IPS-NIHi11 (cell line): ENCODE measurements around the gene METTL1.

Experiments
- DNase-seq: peaks from one replicate; pipeline ENCODE4 v3.0.0; 2012; ENCODE audit warnings: mixed read lengths, low spot score

Gene METTL1

GRCh38 chr12:57753756-57754337 is 18.1 kb downstream of the METTL1 start:
- no peak for DNase-seq

- no peak for DNase-seq
These were observed 19.3 kb downstream of the METTL1 start for GRCh38 chr12:57752668-57753000.

- peak; percentile 95 for DNase-seq
These were observed 19.9 kb downstream of the METTL1 start, which contains the start of gene CDK4 for GRCh38 chr12:57751788-57752667. TSS of gene CDK4 (minus strand) at chr12:57752310. CDS start at chr12:57751717, 593 bp downstream.

- no peak for DNase-seq
These were observed 20.5 kb downstream of the METTL1 start for GRCh38 chr12:57751432-57751787.

- no peak for DNase-seq
These were observed 21.1 kb downstream of the METTL1 start for GRCh38 chr12:57750561-57751431.

GRCh38 chr12:57749061-57749460 is 22.8 kb downstream of the METTL1 start:
- DNase-seq = no peak

- no peak for DNase-seq
These were observed 25.9 kb downstream of the METTL1 start for GRCh38 chr12:57746025-57746424.

- no peak for DNase-seq
These were observed 26.4 kb downstream of the METTL1 start for GRCh38 chr12:57745485-57745881.

GRCh38 chr12:57744777-57745484 is 27.0 kb downstream of the METTL1 start, which contains the start of gene TSPAN31:
TSS of gene TSPAN31 (plus strand) at chr12:57745039. CDS start at chr12:57745155, 116 bp downstream.
- peak; percentile 95 for DNase-seq

GRCh38 chr12:57744194-57744776 is 27.6 kb downstream of the METTL1 start:
- no peak for DNase-seq

GRCh38 chr12:57743769-57744168 is 28.1 kb downstream of the METTL1 start:
- no peak for DNase-seq

GRCh38 chr12:57741844-57742738 is 29.8 kb downstream of the METTL1 start:
- DNase-seq = no peak

- DNase-seq = no peak
These were observed 30.5 kb downstream of the METTL1 start for GRCh38 chr12:57741413-57741789.

- no peak for DNase-seq
These were observed 31.1 kb downstream of the METTL1 start for GRCh38 chr12:57740656-57741412.

GRCh38 chr12:57739914-57740538 is 31.9 kb downstream of the METTL1 start:
- DNase-seq = no peak

GRCh38 chr12:57739387-57739786 is 32.5 kb downstream of the METTL1 start:
- no peak for DNase-seq

- DNase-seq = peak; percentile 71
These were observed 33.2 kb downstream of the METTL1 start, which contains the start of gene AGAP2 for GRCh38 chr12:57738661-57739237. TSS of gene AGAP2 (minus strand) at chr12:57738742. CDS start at chr12:57738246, 496 bp downstream.
